Gastroesophageal sphincter (tissue), 3 donors: ENCODE measurements around the gene ASB13.

Experiments
- EP300 ChIP-seq: sonication (generic); formaldehyde crosslinking; IDR thresholded peaks from one replicate; pipeline ENCODE4 v1.6.1; 2017; ENCODE audit warnings: antibody characterized with exemption, mild to moderate bottlenecking
- POLR2A ChIP-seq, 2 donors: fragments of 450-650 bp; IDR thresholded peaks; one replicate each; pipeline ENCODE4 v1.6.1; 2017; ENCODE audit warnings: antibody characterized with exemption in 2 of 2, mild to moderate bottlenecking in 2 of 2, moderate library complexity in 1 of 2
- TF ChIP-seq, protein P1 (sequence below), 4 experiments: fragments of 200-600 bp in 2 of 4; fragments of 450-650 bp in 2 of 4; sonication (generic) in 1 of 4; IDR thresholded peaks; one replicate each; pipeline ENCODE4 v1.5.1; 2017 to 2019; ENCODE audit warnings: antibody characterized with exemption in 4 of 4, mild to moderate bottlenecking in 2 of 4, moderate library complexity in 2 of 4

DNA sequence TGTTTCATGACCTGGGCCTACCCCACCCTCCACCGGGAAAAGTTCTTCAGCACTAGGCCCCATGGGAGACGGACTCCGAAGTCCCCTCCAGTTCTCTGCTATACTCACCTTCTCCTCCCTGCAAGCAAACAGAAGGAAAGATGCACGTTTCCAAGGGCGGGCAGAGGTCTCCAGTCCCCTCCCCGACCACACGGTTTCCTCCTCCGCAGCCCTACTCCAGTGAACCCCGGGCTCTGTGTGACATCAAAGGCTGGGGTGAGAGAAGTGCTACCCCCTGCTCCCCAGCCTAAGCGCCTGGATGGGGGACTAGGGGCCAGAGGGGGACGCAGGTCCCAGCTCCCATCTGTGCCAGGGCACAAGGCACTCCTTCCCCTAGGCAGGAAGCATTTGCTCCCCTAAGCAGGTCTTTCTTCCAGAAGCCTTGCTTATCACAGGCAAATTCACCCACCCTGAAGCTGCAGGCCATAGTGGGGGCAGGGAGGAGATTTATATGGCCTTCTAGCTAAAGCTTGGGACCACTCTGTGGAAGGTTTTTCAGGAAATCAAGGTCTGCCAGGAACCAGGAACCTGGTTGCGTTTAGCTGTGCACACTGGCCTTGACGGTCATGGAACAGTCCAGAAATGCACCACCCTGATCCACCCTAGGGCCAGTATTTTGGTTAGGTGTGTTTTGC lies 52.8 kb downstream of the ASB13 start:
- TF ChIP-seq, protein P1, sequence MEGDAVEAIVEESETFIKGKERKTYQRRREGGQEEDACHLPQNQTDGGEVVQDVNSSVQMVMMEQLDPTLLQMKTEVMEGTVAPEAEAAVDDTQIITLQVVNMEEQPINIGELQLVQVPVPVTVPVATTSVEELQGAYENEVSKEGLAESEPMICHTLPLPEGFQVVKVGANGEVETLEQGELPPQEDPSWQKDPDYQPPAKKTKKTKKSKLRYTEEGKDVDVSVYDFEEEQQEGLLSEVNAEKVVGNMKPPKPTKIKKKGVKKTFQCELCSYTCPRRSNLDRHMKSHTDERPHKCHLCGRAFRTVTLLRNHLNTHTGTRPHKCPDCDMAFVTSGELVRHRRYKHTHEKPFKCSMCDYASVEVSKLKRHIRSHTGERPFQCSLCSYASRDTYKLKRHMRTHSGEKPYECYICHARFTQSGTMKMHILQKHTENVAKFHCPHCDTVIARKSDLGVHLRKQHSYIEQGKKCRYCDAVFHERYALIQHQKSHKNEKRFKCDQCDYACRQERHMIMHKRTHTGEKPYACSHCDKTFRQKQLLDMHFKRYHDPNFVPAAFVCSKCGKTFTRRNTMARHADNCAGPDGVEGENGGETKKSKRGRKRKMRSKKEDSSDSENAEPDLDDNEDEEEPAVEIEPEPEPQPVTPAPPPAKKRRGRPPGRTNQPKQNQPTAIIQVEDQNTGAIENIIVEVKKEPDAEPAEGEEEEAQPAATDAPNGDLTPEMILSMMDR (IDR thresholded peaks at IDR 0.05): no peak
- TF ChIP-seq POLR2A (IDR thresholded peaks at IDR 0.05): no peak
- TF ChIP-seq EP300: no peak
